ENCODE measurements around the gene HPS6. TPM values are rescaled to one million over a fixed set of nuclear protein-coding genes. Genes with fewer than 3 reads are reported as not detected.

Gene HPS6
- polyA plus RNA-seq, 4 donors: 8.7 to 13.6 (median 10.4) TPM

DNA sequence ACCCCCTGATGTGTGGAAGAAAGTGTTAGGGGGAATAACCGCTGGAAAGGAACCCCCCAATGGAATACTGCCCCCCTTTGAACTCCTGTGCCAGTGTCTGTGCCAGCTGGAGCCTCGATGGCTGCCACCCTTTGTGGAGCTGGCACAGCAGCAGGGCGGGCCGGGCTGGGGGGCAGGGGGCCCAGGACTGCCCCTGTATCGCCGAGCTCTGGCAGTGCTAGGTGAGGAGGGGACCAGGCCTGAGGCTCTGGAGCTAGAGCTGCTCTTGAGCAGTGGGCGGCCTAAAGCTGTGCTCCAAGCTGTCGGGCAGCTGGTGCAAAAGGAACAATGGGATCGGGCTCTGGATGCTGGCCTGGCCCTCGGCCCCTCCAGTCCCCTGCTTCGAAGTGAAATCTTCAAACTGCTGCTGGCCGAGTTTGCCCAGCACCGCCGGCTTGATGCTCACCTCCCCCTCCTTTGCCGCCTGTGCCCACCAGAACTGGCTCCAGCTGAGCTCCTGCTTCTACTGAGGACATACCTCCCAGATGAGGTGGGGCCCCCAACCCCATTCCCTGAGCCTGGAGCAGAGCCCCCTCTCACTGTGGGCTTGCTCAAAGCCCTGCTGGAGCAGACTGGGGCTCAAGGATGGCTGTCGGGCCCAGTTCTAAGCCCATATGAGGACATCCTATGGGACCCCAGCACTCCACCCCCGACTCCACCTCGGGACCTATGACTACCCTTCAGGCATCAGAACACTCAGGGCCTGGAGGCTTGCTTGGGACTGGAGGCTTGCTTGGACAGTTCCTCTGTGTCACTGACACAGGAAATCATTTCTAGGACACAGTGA, 2.2 kb downstream of the HPS6 start:
- no peak for DNase-seq (ENCODE audit: low read depth in 4 of 4, low spot score in 3 of 4)

- DNase-seq (ENCODE audit: low read depth in 4 of 4, low spot score in 3 of 4): no peak
Observed at GRCh38 chr10:102068216-102068615, 3.1 kb downstream of the HPS6 start.

GRCh38 chr10:102069071-102069470, 3.9 kb downstream of the HPS6 start:
- no peak for DNase-seq (ENCODE audit: low read depth in 4 of 4, low spot score in 3 of 4)

DNA sequence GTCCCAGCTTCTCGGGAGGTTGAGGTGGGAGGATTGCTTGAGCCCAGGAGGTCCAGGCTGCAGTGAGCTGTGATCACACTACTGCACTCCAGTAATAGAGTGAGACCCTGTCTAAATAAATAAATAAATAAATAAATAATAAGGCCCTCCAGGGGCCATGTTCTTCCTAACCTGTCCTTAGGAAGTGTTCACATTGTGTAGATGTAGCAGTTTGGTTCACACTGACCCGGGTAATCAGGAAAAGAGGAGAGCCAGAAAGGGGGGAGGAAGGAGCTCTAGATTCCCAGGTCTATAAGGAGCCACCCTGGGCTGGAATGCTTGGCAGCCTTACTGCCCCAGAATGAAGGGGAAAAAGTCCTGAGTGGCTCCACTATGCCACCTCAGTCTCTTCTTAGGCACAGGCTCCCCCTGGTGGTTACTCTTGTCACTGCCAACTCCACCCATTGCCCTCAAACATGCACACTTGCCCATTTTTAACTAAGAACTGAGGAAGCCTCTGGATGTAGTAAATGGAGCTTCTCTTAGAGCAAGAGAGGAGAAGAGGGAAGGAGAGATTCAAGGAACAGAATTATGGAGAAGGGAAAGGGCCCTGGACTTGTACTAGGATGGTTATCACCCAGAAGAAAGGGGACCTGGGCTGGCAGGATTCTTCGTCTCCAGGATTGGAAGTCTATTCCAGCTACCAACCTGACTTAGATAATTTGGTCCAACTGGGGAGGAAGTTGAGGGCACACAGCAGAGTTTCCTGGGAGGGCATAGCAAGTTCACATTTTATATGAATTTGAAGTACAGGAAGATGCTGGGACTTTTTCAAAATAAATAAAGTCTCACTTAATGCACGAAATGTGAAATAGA, 7.8 kb downstream of the HPS6 start:
- DNase-seq (ENCODE audit: low read depth in 4 of 4, low spot score in 3 of 4): peak in 3 of 4 donors; percentile 16 to 46 (median 46)

DNA sequence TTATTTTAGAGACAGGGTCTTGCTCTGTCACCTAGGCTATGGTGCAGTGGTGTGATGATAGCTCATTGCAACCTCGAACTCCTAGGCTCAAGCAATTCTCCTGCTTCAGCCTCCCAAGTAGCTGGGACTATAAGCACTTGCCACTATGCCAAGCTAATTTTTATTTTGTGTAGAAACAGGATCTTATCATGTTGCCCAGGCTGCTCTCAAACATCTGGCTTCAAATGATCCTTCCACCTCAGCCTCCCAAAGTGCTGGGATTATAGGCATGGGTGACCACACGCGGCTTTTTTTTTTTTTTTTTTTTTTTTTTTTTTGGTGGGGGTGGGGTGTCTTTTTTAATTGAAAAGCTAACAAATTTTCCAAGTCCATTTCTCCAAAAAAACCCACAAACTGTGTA, 18.4 kb downstream of the HPS6 start:
- DNase-seq (ENCODE audit: low read depth in 4 of 4, low spot score in 3 of 4): no peak

DNA sequence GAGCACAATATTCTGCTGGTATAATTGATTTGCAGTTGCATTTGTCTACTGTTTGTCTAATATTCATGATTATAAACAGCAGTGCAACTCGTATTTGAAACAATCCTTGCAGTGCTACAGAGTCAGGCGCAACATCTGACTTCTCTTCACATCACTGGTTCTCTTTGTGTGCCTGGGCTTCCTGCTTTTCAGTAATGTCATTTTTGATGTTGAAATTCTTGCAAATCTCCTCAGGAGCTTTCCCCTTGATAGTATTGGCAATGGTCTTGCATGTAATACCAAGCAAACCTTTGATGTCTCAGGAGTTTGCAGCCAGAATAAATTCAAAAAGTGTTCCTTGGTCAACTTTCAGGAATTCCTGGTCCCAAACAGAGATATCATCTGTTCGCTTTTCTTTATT, 20.2 kb downstream of the HPS6 start:
- DNase-seq (ENCODE audit: low read depth in 4 of 4, low spot score in 3 of 4): no peak

GRCh38 chr10:102086196-102086595, 21.0 kb downstream of the HPS6 start:
- no peak for DNase-seq (ENCODE audit: low read depth in 4 of 4, low spot score in 3 of 4)

DNA sequence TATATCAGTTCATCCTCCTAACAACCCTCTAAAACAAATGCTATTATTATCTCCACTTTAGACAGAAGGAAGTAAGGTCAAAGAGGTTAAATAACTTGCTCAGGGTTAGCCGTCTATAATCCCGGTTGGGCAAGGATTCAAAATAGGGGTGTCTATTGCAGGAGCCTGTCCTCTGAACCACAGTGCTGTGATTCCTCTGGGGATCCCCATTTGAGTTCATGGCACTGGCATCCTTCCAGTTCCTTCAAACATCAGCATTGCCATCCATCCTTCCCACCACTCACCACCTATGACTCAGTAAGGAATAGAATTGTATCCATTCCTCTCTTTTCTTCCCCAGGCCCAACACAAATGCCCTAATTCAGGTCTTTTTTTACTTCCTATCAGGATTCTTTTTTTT, 25.6 kb downstream of the HPS6 start:
- DNase-seq (ENCODE audit: low read depth in 4 of 4, low spot score in 3 of 4): no peak

DNA sequence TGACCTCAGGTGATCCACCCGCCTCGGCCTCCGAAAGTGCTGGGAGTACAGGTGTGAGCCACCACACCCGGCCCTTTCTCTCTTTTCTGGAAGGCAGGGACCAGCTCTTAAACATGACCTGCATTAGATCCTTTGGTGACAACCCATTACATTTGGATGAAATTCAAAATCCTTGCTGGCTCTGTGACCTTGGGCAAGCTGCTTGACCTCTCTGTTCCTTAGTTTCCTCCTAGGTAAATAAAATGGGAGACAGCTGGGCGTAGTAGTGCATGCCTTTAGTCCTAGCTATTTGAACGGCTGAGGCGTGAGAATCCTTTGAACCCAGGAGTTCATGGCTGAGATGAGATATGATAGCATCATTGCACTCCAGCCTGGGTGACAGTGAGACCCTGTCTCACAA, 31.3 kb downstream of the HPS6 start:
- DNase-seq (ENCODE audit: low read depth in 4 of 4, low spot score in 3 of 4): no peak

GRCh38 chr10:102101152-102101551, 36.0 kb downstream of the HPS6 start:
- DNase-seq (ENCODE audit: low read depth in 4 of 4, low spot score in 3 of 4): no peak

DNA sequence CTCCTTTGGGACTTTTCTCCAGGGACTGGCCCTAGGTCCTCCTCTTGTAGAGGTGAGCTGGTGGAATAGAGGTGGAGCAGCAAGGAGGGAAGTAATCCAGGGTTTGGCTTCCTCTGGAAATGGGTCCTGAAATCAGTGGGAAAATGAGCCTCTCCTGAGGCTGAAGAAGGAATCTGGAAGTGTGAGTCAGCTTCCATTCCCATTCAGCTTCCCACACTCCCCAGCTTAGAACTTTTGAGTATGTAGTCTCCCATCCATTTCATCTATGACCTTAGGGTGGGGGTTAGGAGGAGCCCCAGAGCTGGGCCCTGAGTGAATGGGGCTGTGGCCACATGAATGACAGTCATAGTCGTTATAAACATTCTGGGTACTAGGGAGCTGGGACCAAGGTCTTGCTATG, 37.3 kb downstream of the HPS6 start:
- no peak for DNase-seq (ENCODE audit: low read depth in 4 of 4, low spot score in 3 of 4)

GRCh38 chr10:102106998-102107397, 41.8 kb downstream of the HPS6 start:
- DNase-seq (ENCODE audit: low read depth in 4 of 4, low spot score in 3 of 4): no peak

- no peak for DNase-seq (ENCODE audit: low read depth in 4 of 4, low spot score in 3 of 4)
Observed at GRCh38 chr10:102109166-102110116, 44.3 kb downstream of the HPS6 start.

DNA sequence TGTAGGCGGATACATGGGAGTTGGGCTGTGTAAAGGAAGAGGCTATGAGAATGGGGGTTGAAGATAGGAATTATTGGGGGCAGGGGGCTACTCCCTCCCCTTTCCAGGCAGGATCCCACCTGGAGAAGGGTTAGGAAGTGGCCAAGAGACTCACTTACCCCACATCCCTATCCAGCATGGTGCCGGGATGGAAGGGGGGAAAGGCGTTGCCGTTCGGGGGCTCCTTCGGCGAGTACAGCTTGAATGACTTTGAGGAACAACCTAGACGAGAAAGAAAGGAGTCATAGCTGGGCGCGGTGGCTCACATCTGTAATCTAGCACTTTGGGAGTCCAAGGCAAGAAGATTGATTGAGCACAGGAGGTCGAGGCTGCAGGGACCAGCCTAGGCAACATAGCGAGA, 46.1 kb downstream of the HPS6 start:
- no peak for DNase-seq (ENCODE audit: low read depth in 4 of 4, low spot score in 3 of 4)

- no peak for DNase-seq (ENCODE audit: low read depth in 4 of 4, low spot score in 3 of 4)
Observed at GRCh38 chr10:102112210-102112817, 47.2 kb downstream of the HPS6 start.

DNA sequence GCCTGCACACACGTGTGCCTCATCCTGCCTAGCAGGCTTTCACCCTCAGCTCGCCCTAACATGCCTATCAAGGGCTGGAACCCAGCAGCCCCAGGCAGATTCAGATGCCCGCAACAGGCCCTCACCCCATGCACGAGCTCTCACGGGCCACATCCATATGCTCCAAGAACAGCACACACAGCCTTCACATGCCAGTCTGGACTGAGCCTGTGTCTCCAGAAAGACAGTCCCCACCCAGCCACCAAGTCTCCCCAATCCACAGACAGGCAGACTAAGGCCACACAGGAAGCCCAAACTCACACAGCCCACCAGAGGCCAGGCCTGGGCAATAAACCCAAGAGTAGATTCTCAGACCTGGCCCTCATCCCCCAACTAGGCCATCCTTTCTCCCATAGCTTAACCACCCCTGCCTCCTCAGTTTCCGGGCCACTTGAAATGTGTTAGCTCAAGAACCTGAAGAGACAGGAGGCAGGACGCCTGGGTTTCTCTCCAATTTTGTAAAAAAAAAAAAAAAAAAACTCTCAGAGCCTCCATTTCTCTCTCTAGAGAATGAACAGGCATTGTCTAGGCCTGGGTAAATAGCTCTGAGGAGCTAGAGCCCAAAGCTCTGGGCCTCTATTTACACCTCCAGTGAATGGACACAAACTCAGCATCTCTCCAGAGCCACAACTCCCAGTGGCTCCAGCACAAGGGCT, 48.3 kb downstream of the HPS6 start:
- no peak for DNase-seq (ENCODE audit: low read depth in 4 of 4, low spot score in 3 of 4)

DNA sequence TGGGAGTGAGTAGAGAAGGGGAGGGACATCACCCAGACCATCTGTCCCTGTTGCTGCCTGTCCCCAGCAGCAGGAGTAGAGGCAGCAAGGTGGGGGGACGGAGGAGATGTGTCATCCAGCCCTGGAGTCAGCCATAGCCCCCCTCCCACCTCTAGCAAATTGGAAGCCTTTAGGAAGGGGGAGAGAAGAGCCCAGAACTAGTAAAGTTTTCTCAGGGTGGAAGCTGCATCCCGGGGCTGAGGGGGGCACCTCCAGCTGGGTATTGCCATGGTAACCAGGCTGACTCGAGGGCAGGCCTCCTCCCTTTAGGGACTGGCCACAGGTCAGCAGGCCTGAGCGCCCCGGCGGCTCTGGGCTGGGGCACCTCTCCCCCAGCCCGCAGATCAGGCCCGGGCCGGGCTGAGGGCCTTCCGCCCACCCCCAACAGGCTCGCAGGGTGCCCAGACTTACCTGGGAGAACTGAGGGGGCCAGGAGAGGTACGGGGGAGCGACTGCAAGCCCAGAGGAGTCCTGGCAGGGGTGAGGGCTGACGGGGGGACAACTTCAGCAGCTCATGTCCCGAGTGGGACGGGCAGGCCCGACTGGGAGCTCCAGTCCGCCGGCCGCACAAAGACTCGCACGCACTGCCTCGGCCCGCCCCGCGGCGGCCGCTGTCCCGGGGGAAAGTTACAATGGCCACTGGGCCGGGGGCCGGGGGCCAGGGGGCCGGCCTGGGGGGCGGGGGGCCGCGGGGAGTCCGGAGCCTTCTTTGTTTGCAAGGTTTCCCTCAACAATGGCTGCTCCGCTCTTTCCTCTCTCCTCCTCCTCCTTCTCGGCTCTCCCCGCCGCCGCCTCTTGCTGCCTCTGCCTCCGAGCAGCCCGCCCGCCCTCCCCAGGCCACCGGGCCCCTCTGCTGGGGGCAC, 49.1 kb downstream of the HPS6 start:
- DNase-seq (ENCODE audit: low read depth in 4 of 4, low spot score in 3 of 4): no peak

GRCh38 chr10:102114861-102115618, 49.9 kb downstream of the HPS6 start:
- DNase-seq (ENCODE audit: low read depth in 4 of 4, low spot score in 3 of 4): peak in 2 of 4 donors; percentile 77 to 84
